Endometrium (tissue), 2 donors: ENCODE results near the gene COPZ2.
A peak's percentile ranks its signal among the peaks of the same experiment; 100 is the strongest.
"Not testable (repeated sequence)": the region's sequence is repeated elsewhere in the genome, so short reads cannot be mapped to it uniquely, and the experiment has no call there.

Experiments
- FAIRE-seq: peaks from 2 replicates; lab custom pipeline; 2012; peaks lifted over from hg19 to GRCh38; lab: Jason Lieb, UNC
- donor health status: control.
- donor health status: control.

COPZ2 gene

DNA sequence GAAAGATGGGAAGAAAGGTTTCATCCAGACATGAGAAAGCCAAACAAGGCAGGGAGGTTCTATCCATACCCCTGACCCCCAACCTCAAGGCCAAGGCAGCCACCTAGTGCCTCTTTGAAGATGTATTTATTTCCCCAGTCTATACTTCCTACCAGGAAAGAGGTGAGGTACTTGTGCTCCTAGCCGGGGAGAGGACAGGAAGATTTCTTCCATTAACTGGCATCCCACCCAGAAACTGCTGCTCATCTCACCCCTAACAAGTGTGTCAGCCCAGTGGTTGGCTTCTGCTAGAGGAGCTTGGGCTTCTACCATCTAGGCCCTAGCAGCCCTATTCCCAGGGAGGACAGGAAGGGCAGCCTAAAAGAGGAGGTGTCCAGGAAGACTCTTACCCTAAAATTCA is 8.9 kb downstream of the COPZ2 start:
- no peak for FAIRE-seq

DNA sequence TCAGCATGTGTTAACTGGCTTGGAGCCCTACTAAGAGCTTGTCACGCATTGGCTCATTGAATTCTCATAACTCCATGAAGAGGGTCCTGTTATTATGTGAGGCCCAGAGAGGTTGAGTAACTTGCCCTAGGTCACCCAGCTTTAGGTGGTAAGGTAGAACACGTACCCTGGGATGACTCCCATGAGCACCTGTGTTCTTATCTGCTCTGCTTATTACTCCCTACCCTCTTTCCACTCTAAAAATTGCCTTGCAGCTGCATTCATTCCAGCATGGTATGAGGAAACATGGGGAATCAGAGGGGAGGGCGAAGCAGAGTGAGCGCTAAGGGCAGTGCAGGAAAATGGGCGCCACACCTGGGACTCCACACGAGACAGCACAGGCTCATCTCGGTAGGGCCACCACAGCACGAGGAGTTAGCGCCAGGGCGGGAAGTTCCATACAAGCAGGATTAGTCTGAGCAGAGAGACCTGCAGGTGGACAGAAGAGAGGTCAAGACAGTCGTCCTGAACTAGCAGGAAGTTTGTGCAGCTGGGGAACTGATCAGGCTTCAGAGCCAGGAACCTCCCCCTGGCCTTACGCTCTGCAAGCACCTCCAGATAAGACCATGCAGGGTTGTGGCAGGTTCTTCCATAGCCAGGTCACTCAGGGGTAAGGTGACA is 10.1 kb downstream of the COPZ2 start:
- no peak for FAIRE-seq

DNA sequence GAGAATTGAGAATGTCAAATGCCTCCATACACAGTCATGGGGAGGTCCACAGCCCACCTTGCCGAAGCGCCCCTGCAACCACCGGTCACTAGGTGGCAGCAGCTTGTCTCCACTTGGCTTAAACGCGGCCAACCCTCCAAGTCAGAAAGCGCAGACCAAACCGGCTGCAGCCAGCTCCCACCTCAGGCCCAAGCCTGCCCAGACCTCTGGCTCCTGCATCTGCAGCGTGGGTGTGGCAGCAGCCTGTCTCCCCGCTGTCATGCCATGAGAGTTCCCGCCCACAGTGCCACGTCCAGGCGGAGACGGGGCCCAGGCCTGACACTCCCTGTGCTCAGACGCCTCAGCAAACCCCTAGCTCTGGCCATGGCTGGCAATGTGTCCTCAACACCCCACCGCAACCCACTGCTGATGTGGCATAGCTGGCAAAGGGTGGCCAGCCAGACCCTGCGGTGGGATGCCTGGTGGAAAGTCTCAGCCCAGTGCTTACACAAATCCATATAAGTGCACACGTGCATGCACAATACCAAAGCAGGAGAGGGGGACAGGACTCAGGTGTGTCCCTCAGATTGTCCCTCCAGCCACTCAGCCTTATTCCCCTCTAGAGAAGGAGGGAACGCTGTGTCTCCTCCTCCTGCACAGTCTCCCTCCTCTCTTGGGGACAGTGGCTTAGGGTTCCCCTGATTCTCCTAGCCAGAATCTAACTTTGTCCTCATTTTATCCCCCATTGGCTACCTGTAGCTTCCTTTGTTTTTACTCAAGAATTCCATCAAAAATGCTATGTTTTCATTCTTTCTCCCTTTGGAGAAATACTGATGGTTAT is 10.9 kb downstream of the COPZ2 start:
- peak; percentile 23 for FAIRE-seq

DNA sequence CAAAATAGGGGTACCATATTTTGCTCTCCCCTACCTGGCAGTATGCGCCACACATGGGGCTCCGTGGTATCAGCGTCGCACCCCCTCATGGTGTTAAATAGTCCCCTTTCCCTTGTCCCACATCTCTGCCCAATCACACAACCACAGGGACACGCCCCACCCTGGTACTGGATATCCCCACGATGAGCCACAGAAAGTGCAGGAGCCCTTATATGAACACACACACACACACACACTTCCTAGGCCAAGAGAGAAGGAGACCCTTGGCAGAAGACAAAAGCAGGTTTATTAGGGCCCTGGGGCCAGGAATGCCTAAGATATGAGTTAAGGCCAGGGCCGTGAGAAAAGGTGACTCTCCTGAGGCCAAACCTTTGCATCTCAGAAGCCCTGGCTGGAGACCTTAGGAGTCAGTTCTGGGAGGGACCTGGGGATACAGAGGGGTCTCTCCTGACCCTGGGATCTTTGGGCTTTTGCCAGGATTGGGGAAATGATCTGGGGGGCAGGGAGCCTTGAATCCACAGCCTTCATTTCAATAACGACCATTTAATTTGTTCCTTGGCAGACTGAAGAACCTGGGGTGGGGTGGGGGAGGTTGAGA is 11.6 kb downstream of the COPZ2 start:
- no peak for FAIRE-seq

DNA sequence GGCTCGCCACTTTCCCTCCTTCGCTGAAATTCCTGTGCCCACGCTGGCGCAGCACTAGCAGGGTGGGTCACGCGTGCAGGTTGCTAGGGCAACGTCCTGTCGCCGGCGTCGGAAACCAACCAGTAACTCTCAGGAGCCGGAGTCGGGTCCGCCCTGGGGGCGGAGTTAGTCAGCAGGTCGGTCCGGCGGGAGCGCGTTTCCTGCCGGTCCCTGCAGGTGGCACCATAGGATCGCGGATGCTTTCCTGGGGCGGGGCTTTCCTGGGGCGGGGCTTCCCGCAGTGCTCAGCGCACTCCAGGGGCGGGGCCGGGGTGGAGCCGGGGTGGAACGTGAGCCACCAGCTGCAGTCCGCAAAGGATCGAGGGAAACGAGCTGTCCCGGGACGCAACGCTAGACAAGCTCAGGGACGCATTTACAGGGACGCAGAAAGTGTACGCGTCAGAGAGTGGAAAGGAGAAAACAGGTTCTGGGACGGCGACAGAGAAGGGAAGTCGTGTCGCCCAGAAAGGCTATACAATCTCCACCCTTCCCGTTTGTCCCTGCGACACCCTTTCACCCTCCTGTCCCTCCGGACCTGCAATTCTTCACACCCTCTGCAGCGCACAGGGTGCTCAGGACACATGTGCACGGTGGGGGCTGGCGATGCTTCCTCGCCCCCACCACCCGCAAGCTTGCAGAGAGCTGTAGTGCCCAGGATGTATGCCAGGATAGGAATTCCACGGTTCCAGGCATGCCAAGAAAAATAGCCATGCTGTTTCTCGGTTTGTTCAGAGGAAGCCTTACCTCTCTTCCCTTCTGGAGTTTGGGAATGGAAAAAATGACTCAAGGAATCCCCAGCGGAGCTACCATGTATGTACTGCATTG is 12.3 kb downstream of the COPZ2 start:
- peak; percentile 33 for FAIRE-seq

DNA sequence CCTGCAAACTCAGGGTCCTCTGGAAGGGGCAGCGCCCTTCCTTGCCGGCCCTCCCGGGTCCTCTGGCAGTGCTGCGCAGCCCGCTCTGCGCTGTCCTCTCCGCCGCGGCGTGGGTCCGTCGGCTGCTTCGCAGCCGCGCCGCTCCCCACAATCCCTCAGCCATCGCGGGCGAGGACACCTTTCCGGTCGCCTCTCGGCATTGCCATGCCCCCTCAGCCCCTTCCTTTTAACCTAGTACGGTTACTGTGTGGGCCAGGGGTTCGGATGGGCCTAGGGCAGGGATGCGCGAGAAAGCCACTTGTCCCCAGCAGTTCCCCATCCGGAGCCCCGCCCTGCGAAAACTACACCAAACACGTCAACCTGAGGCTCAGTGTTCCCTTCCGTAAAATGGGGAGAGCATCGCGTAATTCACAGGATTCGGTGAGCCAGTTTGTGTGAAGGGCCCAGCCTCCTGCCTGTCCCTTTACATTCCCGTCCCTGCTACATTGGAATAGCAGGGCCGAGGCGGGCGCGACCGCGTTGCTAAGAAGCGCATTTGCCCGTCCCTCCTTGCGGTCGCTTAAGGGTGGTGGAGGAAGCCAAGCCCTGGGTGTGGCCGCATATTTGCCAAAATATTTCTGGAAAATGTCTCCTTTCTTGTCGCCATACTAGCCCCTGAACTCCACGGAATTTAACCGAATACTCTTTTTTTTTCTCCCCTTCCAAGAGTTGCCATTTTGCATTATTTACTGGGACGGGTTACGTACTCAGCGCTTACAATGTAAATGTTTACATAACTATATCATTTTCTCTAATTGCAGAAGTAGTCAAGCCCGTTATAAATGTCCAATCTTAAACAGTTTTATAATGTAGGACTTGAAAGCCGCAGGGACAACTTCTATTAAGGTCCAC is 13.2 kb downstream of the COPZ2 start:
- no peak for FAIRE-seq

DNA sequence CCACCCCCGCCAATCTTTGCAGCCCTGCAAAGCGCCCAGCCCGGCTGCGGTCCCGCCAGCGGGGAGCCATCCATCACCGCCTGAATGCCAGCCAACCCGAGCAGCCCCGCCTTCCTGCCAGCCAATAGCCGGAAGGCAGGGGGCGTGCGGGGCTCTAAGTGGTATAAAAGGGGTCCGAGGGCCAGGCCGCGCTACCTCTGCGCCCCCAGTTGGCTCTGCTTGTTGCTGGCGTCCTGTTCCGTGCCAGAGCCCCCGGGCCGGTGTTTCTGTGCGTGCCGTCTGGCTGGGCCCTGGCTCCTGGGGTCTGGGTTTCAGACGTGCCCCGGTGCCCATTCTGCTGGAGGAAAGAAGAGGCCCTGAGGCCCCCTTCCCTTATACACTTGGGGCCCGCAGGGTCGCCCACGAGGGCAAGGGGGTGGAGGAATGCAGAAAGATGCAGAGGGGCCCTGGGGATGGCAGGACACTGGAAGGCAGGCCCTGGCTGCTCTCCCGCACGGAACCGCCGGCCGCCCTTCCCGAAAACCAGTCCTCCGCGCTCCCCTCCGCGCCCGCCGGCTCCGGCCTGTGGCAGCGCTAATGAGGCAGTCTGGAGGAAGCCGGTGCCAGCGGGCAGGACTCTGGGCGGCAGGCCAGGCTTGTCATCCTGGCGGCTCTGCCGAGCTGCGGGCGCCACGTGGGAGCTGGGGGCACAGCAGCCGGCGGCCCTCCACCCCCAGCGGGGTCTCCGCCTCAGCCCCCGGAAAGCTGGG is 14.0 kb downstream of the COPZ2 start:
- FAIRE-seq: no peak

DNA sequence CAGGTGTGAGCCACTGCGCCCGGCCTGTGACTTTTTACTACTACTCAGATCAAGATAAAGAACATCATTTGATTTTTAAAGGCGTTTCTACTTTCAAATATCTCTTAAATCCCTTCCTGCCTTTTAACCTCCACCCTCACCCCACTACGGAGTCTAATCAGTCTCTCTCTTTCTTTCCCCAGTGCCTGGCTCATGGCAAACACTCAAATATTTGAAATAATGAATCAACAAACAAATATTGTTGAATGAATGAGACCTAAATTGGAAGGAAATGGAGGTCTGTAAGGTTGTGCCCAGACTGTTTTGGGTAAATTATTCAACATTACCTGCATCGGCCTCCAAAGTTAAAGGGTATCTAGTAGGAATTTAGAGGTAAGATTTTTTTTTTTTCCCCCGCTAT is 14.7 kb downstream of the COPZ2 start:
- no peak for FAIRE-seq

DNA sequence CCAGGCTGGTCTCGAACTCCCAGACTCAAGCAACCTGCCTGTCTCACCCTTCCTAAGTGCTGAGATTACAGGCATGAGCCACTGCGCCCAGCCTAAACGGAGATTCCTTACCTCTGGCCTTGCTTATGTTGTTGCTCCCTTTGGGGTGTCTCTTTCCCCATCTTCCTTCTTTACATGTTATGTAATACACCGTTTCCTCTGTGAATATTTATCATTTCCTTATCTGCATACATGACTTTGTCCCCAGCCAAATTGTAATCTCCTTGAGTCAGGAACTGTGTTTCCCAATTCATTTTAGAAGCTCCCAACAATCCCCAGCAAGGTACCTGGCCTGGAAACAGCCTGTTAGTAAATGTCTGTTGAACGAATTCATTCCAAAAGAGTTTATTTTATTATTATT is 15.7 kb downstream of the COPZ2 start:
- no peak for FAIRE-seq

DNA sequence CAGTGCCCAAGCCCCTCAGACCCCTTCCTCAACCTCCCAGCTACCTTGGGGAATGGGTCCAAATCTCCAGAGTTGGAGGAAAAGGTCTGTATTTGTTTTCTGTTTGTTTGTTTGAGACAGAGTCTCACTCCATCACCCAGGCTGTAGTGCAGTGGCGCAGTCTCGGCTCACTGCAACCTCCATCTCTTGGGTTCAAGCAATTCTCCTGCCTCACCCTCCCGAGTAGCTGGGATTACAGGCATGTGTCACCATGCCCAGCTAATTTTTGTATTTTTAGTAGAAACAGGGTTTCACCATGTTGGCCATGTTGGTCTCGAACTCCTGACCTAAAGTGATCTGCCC is 19.8 kb downstream of the COPZ2 start:
- not testable (repeated sequence) for FAIRE-seq

DNA sequence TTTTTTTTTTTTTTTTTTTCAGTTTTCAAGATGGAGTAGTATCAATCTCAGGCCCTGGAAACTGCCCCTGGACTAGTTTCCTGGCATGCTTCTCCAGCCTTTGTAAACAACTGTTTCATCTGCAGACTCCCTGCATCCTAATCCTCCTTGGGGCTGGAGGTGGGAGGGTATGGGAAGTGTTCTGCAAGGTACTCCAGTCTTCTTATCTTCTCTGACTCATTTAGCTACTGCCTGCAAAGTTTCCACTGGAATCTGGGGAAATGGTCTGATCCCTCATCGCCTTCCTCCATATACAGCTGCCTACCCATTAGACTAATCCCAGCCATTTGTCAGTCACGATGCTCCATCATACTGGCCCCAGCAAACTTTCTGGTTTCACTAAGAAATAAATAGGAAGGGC is 21.5 kb downstream of the COPZ2 start:
- no peak for FAIRE-seq

DNA sequence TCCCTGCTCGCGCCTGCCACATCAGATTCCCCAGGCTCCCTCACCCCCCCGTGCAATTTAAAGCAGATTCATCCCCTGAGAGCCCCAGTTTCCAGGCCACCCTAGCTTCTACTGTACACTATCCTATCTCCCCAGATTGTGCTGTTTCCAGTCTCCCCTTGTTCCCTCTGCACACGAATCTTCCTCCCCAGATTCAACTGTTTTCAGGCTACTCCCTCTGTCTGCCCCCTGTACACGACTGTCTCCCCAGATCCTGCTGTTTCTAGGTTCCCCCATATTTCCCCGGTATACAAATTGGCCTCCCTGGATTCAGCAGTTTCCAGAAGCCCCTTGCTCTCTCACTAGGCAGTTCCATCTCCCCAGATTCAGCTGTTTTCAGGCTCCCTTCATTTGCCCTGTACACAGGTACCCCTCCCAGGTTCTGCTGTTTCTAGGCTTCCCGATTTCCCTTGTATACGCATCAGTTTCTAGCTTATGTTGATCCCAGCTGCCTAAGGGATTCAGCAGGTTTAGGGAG is 22.9 kb downstream of the COPZ2 start:
- no peak for FAIRE-seq

DNA sequence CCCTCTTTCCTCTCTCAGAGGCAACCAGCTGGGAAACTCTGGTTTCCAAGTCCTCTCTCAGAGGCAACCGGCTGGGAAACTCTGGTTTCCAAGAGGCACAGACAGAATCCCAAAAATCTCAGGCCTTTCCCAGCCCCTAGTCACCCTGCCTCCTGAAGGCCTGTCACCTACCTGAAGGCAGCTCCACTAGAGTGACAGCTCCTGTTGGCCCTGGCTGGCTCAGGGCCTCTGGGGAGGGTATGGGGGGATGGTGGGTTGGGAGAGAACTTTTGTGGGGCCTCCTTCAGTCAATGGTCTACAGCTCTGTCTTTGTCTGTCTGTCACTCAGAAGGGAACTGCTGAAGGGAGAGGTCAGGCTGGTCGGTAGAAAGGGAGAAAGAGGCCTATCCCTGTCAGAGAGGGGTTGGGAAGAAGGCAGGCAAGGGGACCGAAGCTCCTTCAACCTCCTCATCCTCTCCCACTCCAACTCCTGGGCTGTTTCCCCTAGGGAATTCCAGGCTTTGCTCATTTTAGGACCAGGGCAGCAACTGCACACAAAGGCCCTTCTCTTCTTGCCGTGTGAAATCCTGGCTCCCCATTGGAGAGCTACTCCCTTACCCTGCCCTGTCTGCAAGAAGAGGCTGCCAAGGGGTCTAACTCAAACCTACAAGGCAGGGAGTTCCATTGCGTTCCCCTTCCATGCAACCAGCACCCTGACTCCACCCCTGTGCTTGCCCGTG is 23.6 kb downstream of the COPZ2 start:
- no peak for FAIRE-seq

DNA sequence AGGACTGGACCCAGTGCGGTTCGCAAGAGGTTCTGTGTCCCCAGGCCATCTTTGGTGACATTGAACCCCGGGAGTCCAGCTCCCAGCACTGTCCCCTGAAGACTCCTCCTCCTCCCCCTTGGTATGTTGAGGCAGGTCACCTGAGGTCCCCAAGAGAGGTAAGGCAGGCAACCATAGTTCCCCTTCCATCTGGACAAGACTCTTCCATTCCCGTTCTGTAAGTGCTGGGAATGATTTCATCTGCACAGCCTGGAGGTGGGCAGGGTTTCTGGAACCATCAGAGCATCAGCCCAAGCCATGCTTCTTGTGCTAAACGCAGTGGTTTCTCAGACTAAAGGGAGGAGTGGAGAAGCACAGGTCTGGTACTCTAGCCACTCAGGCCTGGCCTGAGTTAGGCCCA is 24.9 kb downstream of the COPZ2 start:
- no peak for FAIRE-seq

DNA sequence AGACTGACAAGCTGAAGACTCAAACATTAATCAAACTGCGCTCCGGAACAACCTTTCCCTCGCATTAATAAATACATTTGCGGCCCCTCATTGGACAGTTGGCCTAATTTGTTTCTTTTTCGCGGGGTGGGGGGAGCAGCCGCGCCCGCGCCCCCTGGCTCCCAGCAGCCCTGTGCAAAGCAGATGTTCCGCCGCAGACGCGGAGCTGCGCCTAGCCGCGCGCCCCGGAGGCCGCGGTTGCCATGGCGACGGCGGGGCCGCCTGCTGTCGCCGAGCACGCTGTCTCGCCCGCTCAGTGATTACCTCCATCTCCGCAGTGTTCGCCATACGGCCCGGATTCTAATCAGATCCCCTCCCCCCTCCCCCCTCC is 25.5 kb downstream of the COPZ2 start:
- FAIRE-seq: no peak

DNA sequence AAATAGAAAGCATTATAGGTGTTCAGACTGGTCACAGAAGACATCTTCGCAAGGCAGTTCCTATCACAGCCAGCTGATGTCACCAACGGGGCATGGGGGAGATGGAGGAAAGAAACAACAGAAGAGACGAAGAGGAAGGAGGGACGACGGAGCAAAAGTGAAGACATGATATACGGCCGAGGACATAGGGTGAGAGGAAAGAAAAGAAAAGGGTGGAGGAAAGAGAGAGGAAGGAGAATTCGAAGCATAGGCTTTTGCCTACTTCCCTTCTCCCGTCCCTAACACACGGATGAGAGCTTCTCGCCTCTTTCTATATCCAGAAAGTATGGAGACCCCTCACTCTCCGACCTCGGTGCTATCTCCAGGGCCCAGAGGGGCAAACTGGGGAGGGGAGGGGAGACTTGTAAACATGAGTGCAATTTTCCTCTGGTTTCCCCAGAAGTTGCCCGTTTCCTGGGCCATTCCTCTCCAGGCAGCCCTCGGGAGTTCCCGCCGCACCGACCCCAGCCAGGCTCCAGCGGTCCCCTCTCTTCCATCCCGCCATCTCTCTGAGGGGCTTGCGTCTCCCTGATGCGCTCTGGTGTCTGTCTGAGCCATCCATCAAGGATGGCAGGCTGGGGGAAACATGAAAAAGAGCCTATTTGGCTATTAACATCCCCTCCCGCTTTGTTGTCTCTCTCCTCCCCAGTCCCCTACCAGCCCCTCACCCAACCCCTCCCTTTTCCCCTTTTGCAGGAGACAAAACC is 26.0 kb downstream of the COPZ2 start:
- FAIRE-seq: no peak

DNA sequence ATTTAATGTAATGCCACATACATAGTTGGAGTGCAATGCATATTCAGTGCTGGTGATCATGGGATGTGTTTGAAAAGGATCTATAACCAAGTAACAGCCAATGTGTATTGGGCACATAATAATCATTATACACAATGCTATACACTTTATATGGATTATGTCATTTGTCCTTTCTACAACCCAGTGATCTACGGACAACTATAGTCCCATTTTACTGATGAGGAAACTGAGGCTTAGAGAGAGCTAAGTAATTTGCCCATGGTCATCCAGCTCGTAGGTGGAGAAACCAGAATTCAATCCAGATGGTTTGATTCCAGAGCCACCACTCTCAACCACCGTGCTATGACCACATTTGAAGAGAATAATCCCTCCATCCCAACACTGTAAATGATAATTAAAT is 27.4 kb downstream of the COPZ2 start:
- no peak for FAIRE-seq

DNA sequence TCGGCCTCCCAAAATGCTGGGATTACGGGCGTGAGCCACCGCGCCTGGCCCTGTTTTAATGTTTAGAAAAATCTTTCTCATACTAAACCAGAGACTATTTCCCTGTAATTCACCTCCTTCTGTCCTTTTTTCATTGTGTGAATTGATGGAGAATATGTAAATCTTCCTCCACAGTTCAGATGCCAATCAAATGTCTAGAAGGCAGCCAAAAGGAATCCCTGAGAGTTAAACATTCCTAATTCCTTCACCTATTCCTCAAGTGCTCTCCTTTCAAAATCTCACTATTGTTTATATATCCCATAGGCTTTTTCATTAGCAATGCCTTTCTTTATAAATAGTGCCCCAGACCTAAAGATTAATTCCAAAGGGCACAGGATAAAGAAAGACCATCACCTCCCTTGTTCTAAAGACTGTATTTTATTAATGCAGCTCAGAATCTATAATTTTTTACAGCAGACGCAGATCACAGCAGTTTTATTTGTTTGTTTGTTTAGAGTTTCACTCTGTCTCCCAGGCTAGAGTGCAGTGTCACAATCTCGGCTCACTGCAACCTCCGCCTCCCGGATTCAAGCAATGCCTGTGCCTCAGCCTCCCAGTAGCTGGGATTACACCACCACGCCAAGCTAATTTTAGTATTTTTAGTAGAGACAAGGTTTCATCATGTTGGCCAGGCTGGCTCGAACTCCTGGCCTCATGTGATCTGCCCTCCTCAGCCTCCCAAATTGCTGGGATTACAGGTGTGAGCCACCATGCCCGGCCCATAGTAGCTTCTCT is 30.5 kb downstream of the COPZ2 start:
- no peak for FAIRE-seq
